Esophagus muscularis mucosa (tissue), 3 donors: Measurements from ENCODE around the gene SPATA16.

Experiments
- CTCF ChIP-seq, 3 experiments: fragments of 200-600 bp in 2 of 3; fragments of 450-650 bp in 1 of 3; sonication (generic) in 2 of 3; IDR thresholded peaks; one replicate each; pipeline ENCODE4 v1.5.1; 2017 to 2019; ENCODE audit warnings: antibody characterized with exemption in 3 of 3, mild to moderate bottlenecking in 2 of 3, moderate library complexity in 1 of 3
- POLR2A ChIP-seq: fragments of 450-650 bp; IDR thresholded peaks from one replicate; pipeline ENCODE4 v1.6.1; 2017; ENCODE audit warnings: antibody characterized with exemption, moderate library complexity, mild to moderate bottlenecking, low read depth

- TF ChIP-seq CTCF (IDR thresholded peaks at IDR 0.05) (no peak), POLR2A (no peak)
These were observed 62.5 kb downstream of the SPATA16 start for GRCh38 chr3:173078525-173078924.
